HG03558 (cell line): ENCODE results near the gene CLIC6.
"Not testable (repeated sequence)": the region's sequence is repeated elsewhere in the genome, so short reads cannot be mapped to it uniquely, and the experiment has no call there.

Experiments
- ATAC-seq: cut with Tn5 transposase; IDR thresholded peaks from one replicate; pipeline ENCODE4 v1.9.1; 2021; ENCODE audit warnings: moderate number of reproducible peaks; ENCODE audit not compliant: unreplicated experiment; ENCODE audit errors: extremely low read depth

CLIC6 gene

DNA sequence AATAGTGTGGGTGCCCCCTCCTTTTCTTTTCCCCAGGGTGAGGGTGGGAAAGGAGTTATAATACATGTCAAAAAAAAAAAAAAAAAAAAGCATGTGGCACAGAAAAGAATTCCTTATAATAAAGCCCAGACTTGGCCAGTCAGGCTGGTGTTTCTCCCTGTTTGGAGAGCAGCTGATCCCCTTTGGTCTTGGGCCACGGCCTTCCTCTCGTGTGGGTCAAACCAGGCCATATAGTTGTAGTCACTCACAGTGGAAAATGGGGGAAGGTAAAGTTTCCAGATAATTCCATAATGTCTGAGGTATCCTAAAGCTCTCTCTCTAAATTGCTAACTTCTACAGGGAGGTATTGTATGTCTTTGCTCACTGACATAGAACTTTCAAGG, 22.0 kb downstream of the CLIC6 start:
- no peak for ATAC-seq

DNA sequence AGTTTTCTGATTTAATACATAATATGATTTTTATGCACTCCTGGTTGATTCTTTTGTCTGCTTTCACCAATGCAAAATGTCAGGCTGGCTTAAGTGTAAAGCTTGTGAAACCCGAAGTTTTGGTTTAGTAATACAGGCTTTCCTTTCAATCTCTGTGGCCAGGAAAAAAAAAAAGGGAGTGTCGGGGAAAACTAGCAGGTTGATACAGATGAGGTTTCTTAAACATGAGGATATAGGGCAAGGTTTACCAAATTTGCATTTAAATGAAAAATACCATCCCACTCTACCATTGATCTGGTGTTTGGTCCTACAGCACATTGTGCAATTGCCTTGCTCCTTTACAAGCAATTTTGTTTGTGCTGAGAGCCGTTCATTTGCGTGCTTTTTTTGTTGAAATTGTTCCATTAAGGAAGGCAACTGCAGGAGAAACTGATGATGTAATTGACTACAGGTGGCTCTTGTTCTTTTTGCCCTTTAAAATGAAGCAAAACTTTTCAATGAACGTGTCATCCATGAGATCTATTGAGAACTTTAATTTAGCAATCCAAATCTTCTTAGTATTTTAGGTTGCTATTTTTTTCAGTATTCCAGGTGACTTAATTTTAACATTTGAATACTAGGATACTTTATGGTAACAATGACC, 22.7 kb downstream of the CLIC6 start:
- no peak for ATAC-seq

DNA sequence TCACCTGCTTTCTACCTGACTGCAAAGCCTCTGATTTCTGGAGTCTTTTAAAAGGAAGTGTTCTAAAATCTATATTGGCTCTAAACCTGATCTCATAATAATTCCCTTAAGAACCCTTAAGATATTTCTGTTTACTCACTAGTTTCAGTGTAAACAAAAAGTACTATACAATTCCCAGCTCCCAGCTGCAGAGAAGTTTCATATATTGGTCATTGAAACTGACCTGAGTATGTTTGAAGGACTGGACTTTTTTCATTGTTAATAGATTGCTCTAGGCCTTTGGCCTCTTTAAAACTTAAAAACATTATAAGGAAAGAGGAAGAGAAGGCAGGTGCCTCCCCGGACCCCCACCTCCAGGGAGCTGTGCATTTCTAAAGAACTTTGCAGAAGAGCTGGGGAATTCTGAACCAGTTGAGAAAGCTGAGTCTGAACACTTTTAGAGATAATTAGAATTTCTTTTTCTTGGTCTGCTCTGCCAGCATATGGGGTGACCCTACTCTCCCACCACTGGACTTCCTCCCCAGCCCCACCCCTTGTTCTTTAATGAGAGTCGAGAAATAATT, 23.7 kb downstream of the CLIC6 start:
- no peak for ATAC-seq

DNA sequence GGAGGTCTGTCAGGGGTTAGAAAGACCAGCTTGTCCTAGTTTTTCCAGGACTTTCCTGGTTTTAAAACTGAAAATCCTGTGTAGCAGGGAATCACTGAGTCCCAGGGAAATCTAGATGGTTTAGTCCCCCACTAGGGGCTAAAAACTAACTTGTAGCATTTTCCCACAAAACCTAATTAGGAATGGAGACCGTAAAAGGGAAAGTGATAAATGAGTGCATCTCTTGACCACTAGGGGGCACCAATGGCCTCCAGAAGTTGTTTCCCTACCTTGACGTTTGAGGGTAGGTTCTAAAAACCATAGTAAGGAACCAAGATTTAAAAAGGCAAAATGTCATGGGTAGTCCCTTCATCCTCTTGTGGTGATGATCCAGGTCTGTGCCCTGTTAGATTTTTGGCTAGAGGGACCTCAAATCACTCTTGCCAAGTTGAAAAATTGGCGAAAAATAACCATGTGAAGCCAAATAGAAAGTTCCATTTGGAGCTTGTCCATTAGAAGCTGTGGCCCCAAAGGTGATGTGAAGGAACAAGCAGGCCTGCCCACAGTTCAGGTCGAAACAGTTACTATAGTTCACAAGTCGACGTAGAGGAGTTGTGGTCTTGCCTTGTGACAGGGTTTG, 24.5 kb downstream of the CLIC6 start:
- ATAC-seq = no peak

DNA sequence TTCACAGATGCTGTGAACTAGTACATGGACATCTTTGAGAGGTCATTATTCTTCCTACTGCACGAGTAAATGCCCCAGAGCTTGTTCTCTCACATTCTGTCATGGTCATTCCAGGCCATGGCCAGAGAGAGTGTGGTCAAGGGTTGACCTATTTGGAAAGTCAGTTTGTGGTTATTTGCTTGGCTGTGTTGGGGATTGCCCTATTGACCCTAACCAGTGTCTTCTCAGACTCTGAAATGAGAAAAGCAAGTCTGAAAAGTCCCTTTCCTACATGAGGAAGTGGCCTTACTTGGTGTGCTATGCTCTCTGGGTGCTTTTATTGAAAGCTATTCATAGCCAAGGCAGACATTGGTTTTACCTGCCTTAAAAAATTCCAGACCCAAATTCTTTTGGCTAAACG, 26.6 kb downstream of the CLIC6 start:
- peak; percentile 52 for ATAC-seq

DNA sequence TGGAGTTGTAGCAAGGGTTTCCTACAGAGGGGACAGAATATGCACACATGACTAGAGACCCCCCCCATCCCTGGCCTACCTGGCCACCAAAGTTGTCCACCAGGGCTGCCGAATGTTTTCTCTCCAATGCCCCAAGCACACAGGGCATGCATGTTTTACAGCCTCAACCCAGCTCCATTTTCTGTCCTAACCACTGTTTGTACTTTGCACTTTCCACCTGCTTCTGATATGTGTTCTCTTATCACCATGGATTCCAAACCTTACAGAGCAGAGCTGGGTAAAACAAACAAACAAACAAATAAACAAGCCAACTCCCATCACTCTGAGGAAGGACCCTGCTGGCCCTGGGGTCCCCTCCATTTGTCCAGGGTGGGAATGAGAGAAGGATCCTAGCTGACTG, 27.3 kb downstream of the CLIC6 start:
- no peak for ATAC-seq

DNA sequence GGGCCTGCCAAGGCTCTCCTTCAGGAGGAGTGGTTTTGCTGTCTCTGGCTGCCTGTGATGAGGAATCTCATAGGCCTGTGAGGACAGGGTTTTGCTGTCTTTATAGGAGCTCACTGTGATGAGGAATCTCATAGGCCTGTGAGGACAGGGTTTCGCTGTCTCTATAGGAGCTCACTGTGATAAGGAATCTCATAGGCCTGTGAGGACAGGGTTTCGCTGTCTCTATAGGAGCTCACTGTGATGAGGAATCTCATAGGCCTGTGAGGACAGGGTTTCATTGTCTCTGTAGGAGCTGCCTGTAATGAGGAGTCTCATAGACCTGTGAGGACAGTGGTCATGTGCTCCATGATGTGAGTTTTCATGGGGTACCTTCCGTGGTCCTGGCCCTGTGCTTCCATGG, 29.0 kb downstream of the CLIC6 start:
- ATAC-seq = no peak

DNA sequence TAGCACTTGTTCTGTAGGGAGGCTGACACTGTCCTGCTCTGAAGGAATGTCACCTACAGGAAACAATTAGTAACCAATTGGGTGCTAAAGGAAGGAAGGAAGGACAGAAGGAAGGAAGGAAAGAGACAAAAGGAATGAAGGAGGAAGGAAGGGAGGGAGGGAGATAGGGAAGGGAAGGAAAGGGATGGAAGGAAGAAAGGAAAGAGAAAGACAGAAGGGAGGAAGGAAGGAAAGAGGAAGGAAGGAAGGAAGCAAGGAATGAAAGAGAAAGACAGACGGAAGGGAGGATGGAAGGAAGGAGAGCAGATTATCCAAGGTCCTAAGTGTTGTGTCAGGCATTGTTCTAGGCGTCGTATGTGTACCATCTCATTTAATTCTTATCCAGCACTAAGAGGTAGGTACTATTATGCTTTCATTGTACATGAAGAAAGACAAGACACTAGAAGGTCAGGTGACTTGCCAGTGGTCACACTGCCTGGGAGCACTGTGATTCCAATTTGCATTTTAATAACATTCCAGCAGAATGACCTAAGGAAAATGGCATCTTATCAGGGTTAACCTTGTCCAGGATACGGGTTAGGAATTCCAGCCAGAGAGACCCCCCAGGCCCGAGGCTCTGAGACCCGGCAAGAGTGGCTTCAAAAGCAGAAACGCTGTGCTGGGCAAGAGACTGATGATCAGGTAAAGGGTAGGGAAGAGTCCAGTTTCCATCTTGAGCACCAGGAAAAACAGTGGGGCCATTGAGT, 29.6 kb downstream of the CLIC6 start:
- ATAC-seq = no peak

DNA sequence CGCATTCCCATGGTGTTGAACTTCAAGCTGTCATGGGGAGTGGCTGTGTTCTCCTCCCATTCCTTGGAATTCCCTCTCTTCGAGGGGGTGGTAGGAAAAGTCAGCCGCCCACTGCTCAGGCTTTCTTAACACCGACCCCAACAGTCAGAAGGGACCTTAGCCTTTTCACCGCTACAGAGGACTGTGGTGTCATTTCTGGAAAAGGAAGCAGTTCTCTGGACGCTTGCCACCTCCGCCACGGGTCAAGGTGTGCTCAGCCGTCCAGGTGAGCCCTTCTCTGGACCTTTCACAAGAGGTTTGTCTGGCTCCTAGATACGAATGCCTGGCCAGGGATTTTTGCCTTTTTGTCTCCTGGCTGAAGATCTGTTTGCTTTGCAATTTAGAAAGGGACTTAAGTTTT, 31.8 kb downstream of the CLIC6 start:
- no peak for ATAC-seq

DNA sequence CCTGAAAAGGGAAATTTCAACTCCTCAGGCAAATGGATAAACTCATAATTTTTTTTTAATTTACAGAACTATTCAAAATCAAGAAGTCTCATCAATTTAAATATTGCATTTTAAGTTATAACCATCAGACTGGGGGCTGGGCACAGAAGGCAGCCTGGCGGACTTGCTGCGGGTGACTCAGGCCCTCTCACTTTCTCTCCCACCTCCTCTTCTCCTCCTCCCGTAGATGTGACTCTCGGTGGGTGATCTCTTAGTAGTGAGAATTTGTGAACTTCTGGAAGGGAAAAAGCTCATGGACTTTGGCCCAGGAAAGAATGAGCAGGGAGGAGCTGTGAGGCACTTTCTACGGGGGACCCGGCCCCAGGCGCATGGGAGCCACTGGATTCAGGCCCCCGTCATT, 32.9 kb downstream of the CLIC6 start:
- ATAC-seq = no peak

DNA sequence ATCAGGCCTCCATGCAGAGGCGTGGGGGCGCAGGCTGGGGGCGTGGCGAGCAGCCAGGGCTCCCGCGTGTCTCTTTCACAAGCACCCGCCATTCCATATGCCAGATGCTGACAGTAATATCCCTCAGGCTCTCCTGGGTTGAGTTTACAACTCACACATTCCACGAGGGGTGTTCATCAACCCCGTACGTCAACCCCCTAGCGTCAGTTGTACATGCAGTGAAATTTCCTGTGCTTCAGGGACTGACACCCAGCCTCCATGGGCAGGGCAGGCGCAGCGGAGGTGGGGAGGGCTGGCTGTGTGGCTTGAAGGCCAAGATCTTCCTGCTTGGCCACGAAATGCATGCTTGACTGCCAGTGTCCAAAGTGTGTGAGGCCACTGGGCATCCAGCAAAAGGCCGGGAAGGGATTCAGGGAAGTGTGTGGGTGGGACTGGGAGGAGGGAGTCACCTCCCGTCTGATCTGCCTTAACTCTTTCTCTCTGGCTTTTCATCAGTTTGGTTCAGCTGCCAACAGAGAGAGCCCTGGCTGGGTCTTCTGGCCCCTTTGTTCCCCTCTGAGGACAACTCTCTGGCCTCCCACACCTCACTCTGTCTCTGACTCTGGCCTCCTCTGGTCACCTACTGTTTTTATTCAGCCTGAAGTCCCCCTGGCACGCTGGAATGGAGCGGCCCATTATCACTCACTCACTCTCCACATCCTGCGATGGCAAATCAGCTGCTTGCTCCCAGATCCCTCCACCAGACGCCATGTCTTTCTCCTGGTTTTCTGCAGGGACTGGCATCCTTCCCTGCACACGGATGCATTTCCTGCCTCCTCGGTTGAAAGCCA, 33.8 kb downstream of the CLIC6 start:
- no peak for ATAC-seq

DNA sequence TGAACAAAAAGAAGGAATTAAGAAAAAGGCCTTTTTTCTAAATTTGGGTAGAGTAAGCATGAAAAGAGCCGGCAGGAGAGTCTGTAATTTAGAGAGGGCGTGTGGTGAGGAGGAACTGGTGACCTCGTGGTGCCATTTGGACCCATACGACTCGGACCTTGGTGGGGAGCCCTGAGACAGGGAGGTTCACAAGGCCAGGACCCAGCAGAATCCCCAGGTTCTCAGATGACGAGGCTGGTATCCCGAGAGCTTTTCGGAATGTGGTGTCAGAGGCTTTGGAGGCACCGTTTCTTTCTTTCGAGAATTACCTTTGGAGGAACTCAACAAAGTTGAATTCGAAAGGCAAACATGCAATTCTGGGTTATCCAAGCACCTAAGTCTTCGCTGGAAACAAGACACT, 34.8 kb downstream of the CLIC6 start:
- no peak for ATAC-seq

DNA sequence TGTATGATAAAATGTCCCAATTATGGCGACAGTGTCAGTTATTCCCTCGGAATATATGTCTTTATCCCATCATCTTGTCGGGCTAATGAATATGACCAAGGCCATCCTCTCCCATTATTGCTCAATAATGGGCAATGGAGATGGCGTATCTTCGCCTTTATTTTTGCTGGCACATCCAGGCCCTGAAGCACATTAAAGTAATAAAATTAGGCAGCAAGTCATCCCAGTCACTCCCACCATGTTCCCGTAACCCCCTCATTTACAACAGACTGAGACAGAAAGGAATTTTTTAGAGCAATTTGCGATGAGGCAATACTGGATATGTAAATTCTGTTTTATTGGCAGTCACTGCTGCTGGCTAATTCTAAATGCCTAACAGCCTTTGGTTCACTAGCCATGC, 35.3 kb downstream of the CLIC6 start:
- no peak for ATAC-seq

DNA sequence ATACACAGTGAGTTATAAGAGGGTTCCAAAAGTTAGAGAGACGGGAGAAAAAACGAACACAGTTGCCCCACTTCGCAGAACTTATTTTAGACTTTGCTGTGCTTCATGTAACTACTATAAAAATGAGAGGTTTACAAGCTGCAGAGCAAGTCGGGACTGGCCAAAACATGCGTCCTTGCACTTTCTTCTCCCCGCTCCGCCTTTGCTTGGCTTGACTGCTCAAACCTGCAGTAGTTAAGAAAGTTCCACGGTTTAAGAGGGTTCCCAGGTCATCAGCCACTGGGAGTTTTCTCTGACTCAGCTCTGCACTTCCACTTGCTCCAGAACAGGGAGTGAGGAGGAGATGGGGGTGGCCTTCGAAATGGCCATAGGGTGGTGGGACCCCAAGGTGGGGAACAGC, 36.2 kb downstream of the CLIC6 start:
- no peak for ATAC-seq

DNA sequence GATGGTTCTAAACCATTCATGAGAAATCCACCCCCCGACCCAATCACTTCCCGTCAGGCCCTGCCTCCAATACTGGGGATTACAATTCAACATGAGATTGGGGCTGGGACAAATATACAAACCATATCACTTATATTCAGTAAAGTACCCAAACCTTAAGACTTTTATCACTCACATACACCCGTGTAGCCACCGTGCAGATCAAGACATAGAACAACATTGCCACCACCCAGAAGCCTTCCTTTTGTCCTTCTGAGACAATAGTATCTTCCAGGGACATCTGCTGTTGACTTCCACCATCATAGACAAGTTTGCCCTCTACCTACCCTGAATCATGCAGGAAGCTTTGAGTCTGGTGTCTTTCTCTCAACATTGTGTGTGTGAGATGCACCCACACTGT, 37.5 kb downstream of the CLIC6 start:
- no peak for ATAC-seq

DNA sequence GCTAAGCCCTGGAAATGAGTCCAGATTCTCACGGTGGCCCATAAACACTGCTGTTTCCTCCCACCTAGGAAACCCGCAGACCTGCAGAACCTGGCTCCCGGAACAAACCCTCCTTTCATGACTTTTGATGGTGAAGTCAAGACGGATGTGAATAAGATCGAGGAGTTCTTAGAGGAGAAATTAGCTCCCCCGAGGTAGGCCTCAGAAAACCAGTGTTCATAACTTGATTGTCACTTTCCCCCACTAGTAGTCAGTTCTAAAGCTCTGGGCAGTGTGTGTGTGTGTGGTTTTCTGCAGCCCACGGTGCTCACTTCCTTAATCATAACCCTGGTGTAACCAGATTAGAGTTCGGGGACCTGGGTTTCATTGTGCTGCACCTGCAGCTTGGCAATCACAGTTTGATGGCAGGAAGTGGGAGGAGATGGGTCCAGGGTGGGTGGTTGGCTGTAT, 39.1 kb downstream of the CLIC6 start:
- ATAC-seq = peak; percentile 65

DNA sequence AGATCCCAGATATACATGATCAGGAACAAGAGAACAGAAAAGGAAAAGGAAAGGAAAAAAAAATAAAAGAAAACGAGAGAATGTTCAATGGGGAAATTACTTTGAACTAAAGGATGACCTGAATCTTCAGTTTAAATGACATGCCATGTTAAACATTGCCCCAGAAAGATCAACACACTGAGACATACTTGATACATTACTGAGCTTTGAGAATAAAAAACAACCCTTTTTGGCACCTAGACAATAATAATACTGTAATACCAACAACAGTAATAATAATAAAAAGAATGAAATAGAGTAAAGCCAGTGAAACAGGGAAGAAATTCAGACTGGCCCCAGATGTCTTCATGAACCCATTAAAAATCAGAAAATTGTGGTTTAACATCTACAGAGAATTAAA, 44.8 kb downstream of the CLIC6 start:
- no peak for ATAC-seq

DNA sequence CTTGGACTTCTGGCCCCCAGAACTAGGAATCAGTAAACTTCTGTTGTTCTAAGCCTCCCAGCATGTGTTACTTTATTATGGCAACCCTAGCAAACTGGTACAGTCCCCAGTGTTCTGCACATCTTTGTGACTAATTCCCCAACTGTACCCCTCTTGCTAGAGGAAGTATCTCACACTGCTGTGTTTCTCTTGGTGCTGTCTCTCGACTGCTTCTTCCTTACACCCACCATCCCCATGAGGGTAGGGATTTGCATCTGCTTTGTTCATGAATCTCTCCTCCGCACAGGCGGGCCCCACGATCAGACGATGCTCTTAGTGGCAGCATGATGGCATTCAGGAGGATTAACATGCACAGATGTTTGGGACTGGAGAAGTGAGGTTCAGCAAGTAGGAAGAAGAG, 46.7 kb downstream of the CLIC6 start:
- no peak for ATAC-seq

DNA sequence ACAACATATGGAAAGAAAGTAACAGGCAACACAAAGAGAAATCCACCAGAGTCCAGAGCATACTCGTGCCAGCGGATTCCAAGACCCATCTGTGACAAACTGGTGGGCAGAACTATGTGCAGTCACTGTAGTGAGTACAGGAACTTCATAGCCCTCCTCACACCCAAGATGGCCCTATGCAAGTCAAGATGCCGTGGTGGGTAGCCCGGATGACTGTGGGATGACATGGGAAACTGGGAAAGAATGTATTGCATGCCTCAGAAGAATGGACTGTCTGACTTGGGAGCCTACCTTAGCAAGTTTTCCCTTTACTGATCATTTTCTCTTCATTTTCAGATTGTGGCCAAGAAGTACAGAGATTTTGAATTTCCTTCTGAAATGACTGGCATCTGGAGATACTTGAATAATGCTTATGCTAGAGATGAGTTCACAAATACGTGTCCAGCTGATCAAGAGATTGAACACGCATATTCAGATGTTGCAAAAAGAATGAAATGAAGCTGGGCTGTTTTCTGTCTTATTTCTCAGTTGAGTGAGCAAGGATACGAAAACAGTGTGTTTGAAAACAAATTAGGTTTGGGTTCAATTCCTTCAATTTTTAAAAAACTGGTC, 47.3 kb downstream of the CLIC6 start:
- no peak for ATAC-seq

DNA sequence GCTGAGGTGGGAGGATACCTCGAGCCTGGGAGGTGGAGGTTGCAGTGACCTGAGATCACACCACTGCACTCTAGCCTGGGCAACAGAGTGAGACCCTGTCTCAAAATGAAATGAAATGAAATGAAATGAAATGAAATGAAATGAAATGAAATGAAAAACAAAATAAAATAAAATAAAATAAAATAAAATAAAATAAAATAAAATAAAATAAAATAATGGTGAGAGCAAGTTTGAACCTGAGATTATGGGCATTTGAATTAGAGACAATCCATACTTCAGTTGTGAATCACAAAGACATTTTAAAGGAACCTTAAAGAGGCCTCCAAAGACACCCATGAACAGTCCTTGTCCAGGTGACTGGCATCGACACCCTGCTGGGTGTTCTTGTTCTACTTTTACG, 49.7 kb downstream of the CLIC6 start:
- ATAC-seq = not testable (repeated sequence)
